Neural crest cell (in vitro differentiated cells): Measurements from ENCODE around the gene TOR4A. TPM values are rescaled to one million over a fixed set of nuclear protein-coding genes. Genes with fewer than 3 reads are reported as not detected.

Source experiments
- DNase-seq: peaks from one replicate; pipeline ENCODE4 v3.0.0; 2021; ENCODE audit warnings: low read depth, mixed read lengths, low spot score
- H3K27ac Mint-ChIP-seq: one replicate; pipeline ENCODE4 v1.8.0; 2021; ENCODE audit warnings: mild to moderate bottlenecking, mixed read lengths; ENCODE audit not compliant: unreplicated experiment
- H3K27me3 Mint-ChIP-seq: 2 replicates; pipeline ENCODE4 v1.8.0; 2021; ENCODE audit warnings: low read depth, mild to moderate bottlenecking, mixed read lengths
- H3K36me3 Mint-ChIP-seq: 2 replicates; pipeline ENCODE4 v1.8.0; 2021; ENCODE audit warnings: low read depth, mild to moderate bottlenecking, mixed read lengths
- H3K4me1 Mint-ChIP-seq: 2 replicates; pipeline ENCODE4 v1.8.0; 2021; ENCODE audit warnings: mixed read lengths
- H3K4me3 Mint-ChIP-seq: one replicate; pipeline ENCODE4 v1.8.0; 2021; ENCODE audit warnings: mild to moderate bottlenecking, mixed read lengths
- H3K9me3 Mint-ChIP-seq: 2 replicates; pipeline ENCODE4 v1.8.0; 2021; ENCODE audit warnings: mixed read lengths
- CTCF ChIP-seq: fragments of 200-600 bp; sonication (generic); conservative IDR thresholded peaks from 2 replicates; pipeline ENCODE4 v1.5.0; 2021; ENCODE audit warnings: antibody characterized with exemption, mild to moderate bottlenecking
- total RNA-seq: library from RNA; stranded (reverse); gene quantifications from 2 replicates; pipeline ENCODE4 v1.2.1, GENCODE V29; 2021

The TOR4A gene
- total RNA-seq, 1 donor from 2014 or later: 0.86 TPM

DNA sequence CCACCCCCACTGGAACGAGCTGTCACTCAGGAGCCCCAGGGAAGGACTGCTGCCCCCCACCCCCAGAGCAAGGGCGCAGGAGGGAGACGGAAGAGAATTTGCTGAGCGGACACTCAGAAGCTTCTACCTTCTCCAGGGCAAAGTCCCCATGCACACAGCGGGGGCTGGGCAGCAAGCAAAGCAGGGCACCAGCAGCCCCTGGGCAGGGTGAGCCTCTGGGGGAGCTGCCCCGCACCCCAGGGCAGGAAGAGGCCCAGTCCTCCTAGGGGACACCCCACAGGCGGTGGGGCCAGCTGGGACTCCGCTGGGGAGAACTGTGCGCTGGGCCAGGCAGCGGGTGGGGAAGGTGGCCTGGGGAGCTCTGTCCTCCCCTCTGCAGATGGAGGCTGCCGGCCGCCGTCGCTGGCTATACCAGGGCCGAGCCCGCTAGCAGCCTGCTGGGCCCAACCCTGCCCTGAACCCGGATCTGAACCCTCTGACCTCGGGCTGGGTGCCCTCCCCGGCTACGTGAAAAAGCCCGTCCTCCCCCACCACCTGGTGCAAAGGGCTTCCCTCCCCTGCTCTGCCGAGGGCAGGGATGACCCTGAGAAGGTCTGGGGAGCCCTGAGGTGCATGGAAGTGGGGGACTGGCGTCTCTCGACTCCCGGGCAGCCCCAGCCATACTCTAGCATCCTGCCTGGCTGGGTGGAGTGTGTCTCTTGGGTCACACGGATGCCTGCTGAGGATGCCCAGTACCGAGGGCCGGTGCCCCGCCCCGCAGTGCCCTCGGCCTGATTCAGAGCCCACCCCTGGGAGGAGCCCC is 47.4 kb upstream of the TOR4A start:
- no peak for TF ChIP-seq CTCF
- Mint-ChIP-seq H3K27ac (no peak overlapping the region), H3K4me3 (no peak overlapping the region), H3K4me1 (peaks cover 4% of the 10 kb centered on the region), H3K9me3 (no peaks in the 10 kb centered on the region), H3K36me3 (no peaks in the 10 kb centered on the region), H3K27me3 (peaks cover 3% of the 10 kb centered on the region)
- DNase-seq: no peak

DNA sequence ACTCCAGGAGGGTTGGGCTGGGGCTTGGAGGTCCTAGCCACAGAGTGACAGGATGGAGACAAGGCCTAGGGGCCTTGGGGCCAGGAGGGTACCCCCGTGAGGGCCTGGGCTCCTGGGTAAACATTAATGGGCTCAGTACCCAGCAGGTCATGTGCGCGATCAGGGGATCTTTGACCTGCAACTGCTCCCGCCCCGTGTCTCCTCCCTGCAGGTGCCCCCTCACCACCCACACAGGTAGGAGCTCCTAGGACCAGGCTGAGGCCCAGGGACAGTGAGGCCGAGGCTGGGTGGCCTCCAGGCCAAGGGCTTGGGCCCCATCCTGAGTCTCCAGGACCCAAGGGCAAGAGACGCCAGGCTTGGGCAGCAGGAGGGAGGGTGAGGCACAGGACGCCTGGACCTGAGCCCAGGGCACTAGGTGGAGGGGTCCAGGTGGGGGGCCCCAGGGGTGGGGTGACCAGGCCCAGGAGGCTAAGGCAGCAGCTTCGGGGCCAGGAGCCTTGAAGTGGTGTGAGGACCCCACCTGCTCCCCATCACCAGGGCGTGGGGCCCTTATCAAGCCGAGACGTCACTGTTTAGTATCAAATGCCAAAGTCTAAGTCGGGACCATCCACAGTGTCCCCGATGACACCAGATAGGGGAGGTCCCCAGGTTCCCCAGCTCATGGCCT is 46.7 kb upstream of the TOR4A start, which contains the start of gene SLC34A3:
SLC34A3 (plus strand) TSS at position 197 of the 667 bp plus-strand sequence. CDS start 802 bp downstream, outside the sequence.
- H3K36me3 Mint-ChIP-seq: no peaks in the 10 kb centered on the region
- peaks cover 3% of the 10 kb centered on the region for H3K27me3 Mint-ChIP-seq
- no peak within 1 kb of the TSS for H3K27ac Mint-ChIP-seq
- no peak for DNase-seq
- no peak within 1 kb of the TSS for H3K4me3 Mint-ChIP-seq
- H3K9me3 Mint-ChIP-seq: no peaks in the 10 kb centered on the region
- H3K4me1 Mint-ChIP-seq: peaks cover 4% of the 10 kb centered on the region
- TF ChIP-seq CTCF: no peak

DNA sequence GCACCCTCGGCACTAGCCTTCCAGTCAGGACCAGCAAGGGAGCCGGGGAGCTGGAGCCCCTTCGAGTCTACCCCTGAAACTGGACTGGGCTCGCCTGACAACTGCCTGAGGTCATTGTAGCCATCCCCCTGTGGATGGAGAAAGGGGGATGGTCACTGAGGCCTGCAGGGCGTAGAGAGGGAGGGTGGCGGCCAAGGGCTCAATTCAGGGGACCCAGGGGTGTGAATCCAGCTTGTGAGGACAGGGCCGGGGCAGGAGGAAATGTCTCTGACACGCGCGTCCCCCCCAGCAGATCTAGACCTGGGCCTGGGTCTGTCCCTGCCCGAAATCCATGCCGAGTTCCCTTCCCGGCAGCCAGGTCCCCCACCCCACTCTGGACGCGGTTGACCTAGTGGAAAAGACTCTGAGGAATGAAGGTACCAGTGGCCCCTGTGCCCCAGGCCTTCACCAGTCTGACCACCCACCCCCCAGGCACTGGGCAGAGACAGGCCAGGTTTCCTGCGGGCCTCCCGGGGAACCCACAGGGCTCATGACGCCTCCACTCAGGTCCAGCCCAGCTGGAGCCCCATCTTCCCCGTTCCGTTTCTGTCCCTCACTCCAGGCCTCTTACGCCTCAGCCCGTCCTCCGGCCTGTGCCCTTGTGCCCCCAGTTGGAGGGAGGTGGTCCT is 46.0 kb upstream of the TOR4A start:
- Mint-ChIP-seq H3K9me3 (no peaks in the 10 kb centered on the region), H3K4me3 (no peak overlapping the region), H3K4me1 (peaks cover 4% of the 10 kb centered on the region), H3K36me3 (no peaks in the 10 kb centered on the region), H3K27ac (no peak overlapping the region), H3K27me3 (peaks cover 3% of the 10 kb centered on the region)
- DNase-seq: no peak
- TF ChIP-seq CTCF: no peak

GRCh38 chr9:137232101-137232500 is 45.4 kb upstream of the TOR4A start:
- Mint-ChIP-seq H3K27ac (no peak overlapping the region), H3K27me3 (peaks cover 3% of the 10 kb centered on the region), H3K36me3 (no peaks in the 10 kb centered on the region), H3K9me3 (no peaks in the 10 kb centered on the region), H3K4me3 (no peak overlapping the region), H3K4me1 (peaks cover 4% of the 10 kb centered on the region)
- no peak for DNase-seq
- no peak for TF ChIP-seq CTCF

GRCh38 chr9:137232510-137232909 is 45.0 kb upstream of the TOR4A start:
- H3K36me3 Mint-ChIP-seq: no peaks in the 10 kb centered on the region
- H3K9me3 Mint-ChIP-seq: no peaks in the 10 kb centered on the region
- H3K4me1 Mint-ChIP-seq: peaks cover 2% of the 10 kb centered on the region
- H3K4me3 Mint-ChIP-seq: no peak overlapping the region
- H3K27ac Mint-ChIP-seq: no peak overlapping the region
- no peak for DNase-seq
- H3K27me3 Mint-ChIP-seq: peaks cover 2% of the 10 kb centered on the region
- TF ChIP-seq CTCF: no peak
